ENCODE results near the gene HDAC9. TPM values are rescaled to one million over a fixed set of nuclear protein-coding genes. Genes with fewer than 3 reads are reported as not detected.
A peak's percentile ranks its signal among the peaks of the same experiment; 100 is the strongest.

HDAC9 gene
- total RNA-seq, 1 experiment from 2014 or later = 27.6 TPM

- DNase-seq (ENCODE audit: low read depth) = no peak
Observed at GRCh38 chr7:18593602-18594279, 98.2 kb downstream of the HDAC9 start.

GRCh38 chr7:18597754-18598153 is 102.2 kb downstream of the HDAC9 start:
- no peak for DNase-seq (ENCODE audit: low read depth)

- DNase-seq (ENCODE audit: low read depth) = peak; percentile 49
Observed at GRCh38 chr7:18607025-18607424, 111.5 kb downstream of the HDAC9 start.

GRCh38 chr7:18610331-18610948 is 114.9 kb downstream of the HDAC9 start:
- DNase-seq (ENCODE audit: low read depth) = peak; percentile 46

GRCh38 chr7:18614841-18615240 is 119.3 kb downstream of the HDAC9 start:
- no peak for DNase-seq (ENCODE audit: low read depth)

GRCh38 chr7:18619311-18619710 is 123.8 kb downstream of the HDAC9 start:
- no peak for DNase-seq (ENCODE audit: low read depth)

GRCh38 chr7:18623389-18623788 is 127.8 kb downstream of the HDAC9 start:
- no peak for DNase-seq (ENCODE audit: low read depth)

- no peak for DNase-seq (ENCODE audit: low read depth)
Observed at GRCh38 chr7:18624459-18624858, 128.9 kb downstream of the HDAC9 start.

GRCh38 chr7:18626086-18626485 is 130.5 kb downstream of the HDAC9 start:
- no peak for DNase-seq (ENCODE audit: low read depth)

- no peak for DNase-seq (ENCODE audit: low read depth)
Observed at GRCh38 chr7:18626717-18627116, 131.2 kb downstream of the HDAC9 start.

GRCh38 chr7:18637516-18637915 is 142.0 kb downstream of the HDAC9 start:
- no peak for DNase-seq (ENCODE audit: low read depth)

GRCh38 chr7:18638594-18639452 is 143.3 kb downstream of the HDAC9 start:
- peak; percentile 65 for DNase-seq (ENCODE audit: low read depth)

GRCh38 chr7:18639711-18640110 is 144.2 kb downstream of the HDAC9 start:
- no peak for DNase-seq (ENCODE audit: low read depth)

GRCh38 chr7:18644981-18645380 is 149.4 kb downstream of the HDAC9 start:
- DNase-seq (ENCODE audit: low read depth) = no peak

- DNase-seq (ENCODE audit: low read depth) = no peak
Observed at GRCh38 chr7:18647582-18647981, 152.0 kb downstream of the HDAC9 start.

GRCh38 chr7:18648849-18649758 is 153.6 kb downstream of the HDAC9 start:
- no peak for DNase-seq (ENCODE audit: low read depth)

- no peak for DNase-seq (ENCODE audit: low read depth)
Observed at GRCh38 chr7:18653381-18654155, 158.0 kb downstream of the HDAC9 start.

- DNase-seq (ENCODE audit: low read depth) = no peak
Observed at GRCh38 chr7:18654709-18655108, 159.2 kb downstream of the HDAC9 start.

- no peak for DNase-seq (ENCODE audit: low read depth)
Observed at GRCh38 chr7:18655506-18655905, 160.0 kb downstream of the HDAC9 start.

- DNase-seq (ENCODE audit: low read depth) = no peak
Observed at GRCh38 chr7:18655912-18656311, 160.4 kb downstream of the HDAC9 start.

GRCh38 chr7:18656362-18656761 is 160.8 kb downstream of the HDAC9 start:
- DNase-seq (ENCODE audit: low read depth) = no peak

Measured in M059J (cell line).